K562 (cell line): ENCODE data around the gene ARID5B. TPM values are rescaled to one million over a fixed set of nuclear protein-coding genes. Genes with fewer than 3 reads are reported as not detected.

ENCODE experiments used
- ATAC-seq: fragments of 200-7000 bp; cut with Tn5 transposase; 3 replicates; pipeline ENCODE4 v1.9.1; 2020; ENCODE audit warnings: moderate library complexity
- BruUV-seq: library from RNA; stranded (reverse); fragments of 400-500 nt; replicated peaks from 2 replicates; lab custom pipeline; 2021; lab: Mats Ljungman, UMichigan
- CTCF ChIA-PET: fragments of 300-600 bp; formaldehyde crosslinking; extraction: SDS; loops from one replicate; lab custom pipeline; 2021; ENCODE audit warnings: low intra/inter-chr PET ratio; lab: Yijun Ruan, JAX
- POLR2A ChIA-PET: fragments of 300-600, 350-650 bp; sonication (Branson Sonifier 250); formaldehyde crosslinking; extraction: SDS; loops from one replicate; lab custom pipeline; 2021; ENCODE audit warnings: antibody characterized with exemption, inconsistent platforms; lab: Yijun Ruan, JAX
- DNase-seq, 4 experiments: peaks; one replicate each; pipeline versions ENCODE4 v3.0.0 to v3.0.0-alpha.2; 2011 to 2018; ENCODE audit warnings: low spot score in 3 of 4, mixed read lengths in 3 of 4; ENCODE audit errors: extremely low read depth in 1 of 4
- FAIRE-seq: peaks from 2 replicates; lab custom pipeline; 2011; peaks lifted over from hg19 to GRCh38; lab: Jason Lieb, UNC
- H2AFZ ChIP-seq: 2 replicates; pipeline ENCODE4 v1.6.0; 2011; ENCODE audit warnings: low read depth, low read length, control low read depth, inconsistent platforms
- H3K27ac ChIP-seq: fragments of 200-600 bp; 3 replicates; pipeline ENCODE4 v1.8.0; 2011; ENCODE audit warnings: low read depth, mild to moderate bottlenecking, control low read depth, inconsistent platforms, low read length, moderate library complexity, mixed read lengths; ENCODE audit errors: extremely low read depth
- H3K27me3 ChIP-seq, 2 experiments: fragments of 300-600 bp in 1 of 2; 2 replicates in 1 of 2; 3 replicates in 1 of 2; pipeline versions ENCODE4 v1.6.0 to v1.8.0; 2011; ENCODE audit warnings: inconsistent platforms in 2 of 2, low read length in 2 of 2, mild to moderate bottlenecking in 1 of 2, mixed read lengths in 1 of 2, moderate library complexity in 1 of 2; ENCODE audit not compliant: control insufficient read depth in 2 of 2, insufficient read depth in 2 of 2
- H3K36me3 ChIP-seq: fragments of 300-600 bp; 3 replicates; pipeline ENCODE4 v1.8.0; 2011; ENCODE audit warnings: mild to moderate bottlenecking, low read length, inconsistent platforms; ENCODE audit not compliant: control insufficient read depth, insufficient read depth
- H3K4me1 ChIP-seq, 2 experiments: fragments of 200-600 bp in 1 of 2; replicated peaks in 1 of 2; 2 replicates in 1 of 2; 3 replicates in 1 of 2; pipeline versions ENCODE4 v1.5.1 to v1.8.0; 2011; ENCODE audit warnings: inconsistent platforms in 2 of 2, low read length in 2 of 2, mild to moderate bottlenecking in 1 of 2, mixed read lengths in 1 of 2, moderate library complexity in 1 of 2; ENCODE audit not compliant: control insufficient read depth in 2 of 2, insufficient read depth in 2 of 2
- H3K4me2 ChIP-seq: 2 replicates; pipeline ENCODE4 v1.6.1; 2011; ENCODE audit warnings: low read length, control low read depth, inconsistent platforms, mixed read lengths; ENCODE audit not compliant: insufficient read depth
- H3K4me3 ChIP-seq: fragments of 200-600 bp; sonication (generic), shearing (Covaris generic); 2 replicates; pipeline ENCODE4 v1.5.1; 2016; ENCODE audit warnings: control low read depth, inconsistent platforms
- H3K79me2 ChIP-seq: fragments of 200-600 bp; 3 replicates; pipeline ENCODE4 v1.8.0; 2011; ENCODE audit warnings: low read length, inconsistent platforms; ENCODE audit not compliant: control insufficient read depth, insufficient read depth
- H3K9ac ChIP-seq, 2 experiments: 2 replicates each; pipeline versions ENCODE4 v1.6.0 to v1.6.1; 2011; ENCODE audit warnings: low read depth in 2 of 2, low read length in 2 of 2, control low read depth in 1 of 2, inconsistent platforms in 1 of 2, mild to moderate bottlenecking in 1 of 2, mixed read lengths in 1 of 2; ENCODE audit not compliant: insufficient read depth in 1 of 2
- H3K9me1 ChIP-seq: one replicate; pipeline ENCODE4 v1.6.0; 2011; ENCODE audit warnings: inconsistent platforms, mild to moderate bottlenecking, low read length, moderate library complexity; ENCODE audit not compliant: control insufficient read depth, insufficient read depth
- H3K9me3 ChIP-seq: replicated peaks from 2 replicates; pipeline ENCODE4 v1.5.1; 2011; ENCODE audit warnings: low read depth, low read length, inconsistent platforms; ENCODE audit not compliant: control insufficient read depth, insufficient read depth
- H4K20me1 ChIP-seq: replicated peaks from 2 replicates; pipeline ENCODE4 v1.6.1; 2011; ENCODE audit warnings: low read length, inconsistent platforms, mixed read lengths; ENCODE audit not compliant: control insufficient read depth, insufficient read depth
- CTBP1 ChIP-seq: fragments of 450-650 bp; IDR thresholded peaks from 2 replicates; pipeline ENCODE4 v1.6.1; 2016; ENCODE audit warnings: borderline replicate concordance
- ETS2 ChIP-seq: IDR thresholded peaks from 2 replicates; pipeline ENCODE4 v1.6.1; 2016; ENCODE audit warnings: borderline replicate concordance, missing genetic modification characterization, mild to moderate bottlenecking, moderate library complexity, missing compliant biosample characterization; ENCODE audit not compliant: poor library complexity, severe bottlenecking
- JUNB ChIP-seq: fragments of 450-650 bp; formaldehyde crosslinking; conservative IDR thresholded peaks from 2 replicates; pipeline ENCODE4 v1.4.0; 2020; ENCODE audit warnings: mild to moderate bottlenecking
- MAFF ChIP-seq: IDR thresholded peaks from 2 replicates; pipeline ENCODE4 v1.6.1; 2012; ENCODE audit warnings: low read length, improper control_type of control experiment
- MBD2 ChIP-seq: sonication (generic); IDR thresholded peaks from 2 replicates; pipeline ENCODE4 v1.6.1; 2016; ENCODE audit warnings: low read depth, borderline replicate concordance
- MCM7 ChIP-seq, 2 experiments: fragments of 450-650 bp; IDR thresholded peaks; 2 replicates each; pipeline ENCODE4 v1.6.1; 2016 to 2018
- NUFIP1 ChIP-seq: fragments of 450-650 bp; IDR thresholded peaks from 2 replicates; pipeline ENCODE4 v1.6.1; 2018; ENCODE audit not compliant: partially characterized antibody
- ZFPM2 ChIP-seq: fragments of 250-450 bp; sonication (Bioruptor Pico); IDR thresholded peaks from 2 replicates; pipeline ENCODE4 v1.5.1; 2022; ENCODE audit warnings: mild to moderate bottlenecking
- ZKSCAN3 ChIP-seq: fragments of 250-450 bp; sonication (Bioruptor Pico); IDR thresholded peaks from 2 replicates; pipeline ENCODE4 v1.4.0; 2020
- ZNF76 ChIP-seq: fragments of 250-450 bp; sonication (Bioruptor Pico); IDR thresholded peaks from 2 replicates; pipeline ENCODE4 v1.4.0; 2020; ENCODE audit warnings: mild to moderate bottlenecking, moderate library complexity, borderline replicate concordance
- WGBS: fragments of 100-300 bp; shearing (Covaris generic); methylation state at CpG from one replicate; pipeline ENCODE4 v1.1.6; 2016; ENCODE audit warnings: low coverage, mixed read lengths; ENCODE audit not compliant: insufficient coverage; ENCODE audit errors: missing lambda C conversion rate; 5-methylcytosine and 5-hydroxymethylcytosine counted together
- in situ Hi-C: fragments of 300-500 bp; cut with MboI; formaldehyde crosslinking; loops from 4 replicates; pipeline ENCODE4 v1.15.0; 2018; ENCODE audit warnings: inconsistent platforms, mixed read lengths
- intact Hi-C: fragments of 100-400 bp; cut with micrococcal nuclease; formaldehyde crosslinking; loops from 2 replicates; pipeline ENCODE4 v1.14.2; 2022
- polyA plus RNA-seq, 8 experiments: library from polyadenylated mRNA; depleted of rRNA in 4 of 8; stranded (reverse) in 5 of 8; unstranded in 3 of 8; fragments of >200 nt; fragmentation: Nextera tagmentation in 2 of 8; fragmentation: Illumina TruSeq in 1 of 8; extraction: Ambion mirVana in 2 of 8; extraction: Trizol in 1 of 8; gene quantifications; 2 replicates each; pipeline versions ENCODE4 v1.2.1 to v1.2.3, GENCODE V29; 2011 to 2014; ENCODE audit warnings: inconsistent platforms in 1 of 8, missing spikeins in 1 of 8
- total RNA-seq, 7 experiments: library from RNA; depleted of rRNA in 6 of 7; stranded (reverse); fragments of >200 nt in 6 of 7; fragmentation: Illumina TruSeq in 2 of 7; extraction: Trizol in 2 of 7; gene quantifications; 2 replicates each; pipeline versions ENCODE4 v1.2.1 to v1.2.3, GENCODE V29; 2011 to 2021; ENCODE audit warnings: low replicate concordance in 1 of 7
- TF ChIP-seq, protein P1 (sequence below): fragments of 250-450 bp; sonication (Bioruptor Pico); IDR thresholded peaks from 2 replicates; pipeline ENCODE4 v1.9.0; 2021; ENCODE audit warnings: mild to moderate bottlenecking, inconsistent platforms
- TF ChIP-seq, protein P2 (sequence below): fragments of 450-650 bp; IDR thresholded peaks from 2 replicates; pipeline ENCODE4 v1.6.1; 2018; ENCODE audit warnings: mild to moderate bottlenecking, low read depth; ENCODE audit not compliant: partially characterized antibody

Gene ARID5B
- total and polyA plus RNA-seq, 9 of the 15 experiments (the other 6 are each of a cell fraction or from before 2014, with no cell fraction given) = 0.48 to 1.6 (median 0.80) TPM

DNA sequence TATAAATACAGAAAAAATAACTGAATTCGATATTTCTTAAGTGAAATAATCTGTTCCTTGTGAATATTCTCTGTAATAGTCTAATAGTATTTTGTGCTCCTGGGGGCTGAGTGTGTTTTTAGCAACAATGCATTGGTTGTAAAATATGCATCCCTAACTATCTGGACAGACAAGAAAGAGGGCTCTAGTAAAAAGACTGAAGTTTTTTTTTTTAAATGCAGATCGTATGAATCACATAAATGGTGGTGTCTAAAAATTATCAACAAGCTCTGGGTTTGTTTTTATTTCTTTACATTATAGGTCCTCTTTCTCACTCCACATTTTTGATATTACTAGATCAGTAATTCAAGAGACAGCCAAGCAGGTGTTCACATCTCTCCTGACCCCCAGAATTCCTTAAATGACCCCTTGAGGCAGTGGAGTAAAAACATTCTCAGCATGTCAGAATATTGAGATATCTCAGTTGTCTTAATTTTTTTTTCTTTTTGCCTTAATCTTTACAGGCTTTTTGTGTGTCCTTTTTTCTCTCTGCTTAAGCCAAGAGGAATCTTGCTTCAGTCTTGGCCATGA, 18.2 kb downstream of the ARID5B start:
- H3K9me1 ChIP-seq = no peaks in the 10 kb centered on the region
- no peak overlapping the region for H3K4me3 ChIP-seq
- H3K9me3 ChIP-seq = no peaks in the 10 kb centered on the region
- H4K20me1 ChIP-seq = no peaks in the 10 kb centered on the region
- no peak for FAIRE-seq
- H3K36me3 ChIP-seq = no peaks in the 10 kb centered on the region; the same call in 2 of the 3 replicates
- no peak overlapping the region for H3K9ac ChIP-seq
- in situ Hi-C loops (no loop called here), intact Hi-C loops (no loop called here)
- peaks cover 7 to 8% of the 10 kb centered on the region in 2 experiments; a peak in 3 of 5 replicates for H3K27me3 ChIP-seq
- H3K27ac ChIP-seq = no peak overlapping the region
- WGBS = 23% methylated on average over 2 of the region's 2 CpGs
- no peak for DNase-seq
- H3K4me2 ChIP-seq = no peak overlapping the region
- no TSS peak for BruUV-seq
- H3K79me2 ChIP-seq = no peaks in the 10 kb centered on the region
- POLR2A ChIA-PET = no interaction called here
- CTCF ChIA-PET = interaction anchor here (0.6 kb wide), 1 partner anchor 288 kb away, joined by 3 read pairs; no protein-coding TSS in a partner anchor
- no peak for ATAC-seq
- H3K4me1 ChIP-seq = no peaks in the 10 kb centered on the region; a peak in 1 of 5 replicates
- no peak for TF ChIP-seq JUNB (CRISPR knock-in tag)
- H2AFZ ChIP-seq = no peak overlapping the region

DNA sequence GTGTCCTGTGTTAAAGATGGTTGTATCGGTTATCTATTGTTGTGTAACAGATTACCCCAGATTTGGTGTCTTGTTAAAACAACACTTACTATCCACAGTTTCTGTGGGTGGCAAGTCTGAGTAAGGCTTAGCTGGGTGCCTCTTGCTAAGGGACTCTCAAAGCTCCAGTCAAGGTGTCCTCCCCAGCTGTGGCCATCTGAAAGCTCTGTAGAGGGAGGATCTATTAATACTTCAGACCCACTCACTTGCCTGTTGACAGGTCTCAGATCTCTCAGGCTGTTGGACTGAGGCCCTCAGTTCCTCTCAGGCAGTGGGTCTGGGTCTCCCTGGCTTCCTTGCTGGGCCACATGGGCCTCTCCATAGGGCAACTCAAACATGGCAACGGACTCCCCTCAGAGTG, 19.6 kb downstream of the ARID5B start:
- no peak overlapping the region for H3K27ac ChIP-seq
- H3K27me3 ChIP-seq = 0 out of 5 replicates have a peak, but pooled peaks cover 0 to 4% of the 10 kb centered on the region in 2 experiments
- FAIRE-seq = no peak
- no TSS peak for BruUV-seq
- no peaks in the 10 kb centered on the region for H3K79me2 ChIP-seq
- WGBS = 39% methylated on average over 2 of the region's 2 CpGs
- H3K36me3 ChIP-seq = no peaks in the 10 kb centered on the region; the same call in 2 of the 3 replicates
- no peak overlapping the region for H2AFZ ChIP-seq
- in situ Hi-C loops (no loop called here), intact Hi-C loops (no loop called here)
- no peak; the same call in 2 of the 3 replicates for ATAC-seq
- no peaks in the 10 kb centered on the region for H4K20me1 ChIP-seq
- no peak overlapping the region for H3K9ac ChIP-seq
- H3K4me2 ChIP-seq = no peak overlapping the region
- ChIA-PET CTCF (no interaction called here), POLR2A (interaction anchor here (0.6 kb wide), 1 partner anchor 37 kb away, joined by 3 read pairs; no protein-coding TSS in a partner anchor)
- no peak for DNase-seq
- no peak overlapping the region for H3K4me3 ChIP-seq
- no peaks in the 10 kb centered on the region; a peak in 1 of 5 replicates for H3K4me1 ChIP-seq
- H3K9me3 ChIP-seq = no peaks in the 10 kb centered on the region
- H3K9me1 ChIP-seq = no peaks in the 10 kb centered on the region
- no peak for TF ChIP-seq ZFPM2
- TF ChIP-seq, protein P1, sequence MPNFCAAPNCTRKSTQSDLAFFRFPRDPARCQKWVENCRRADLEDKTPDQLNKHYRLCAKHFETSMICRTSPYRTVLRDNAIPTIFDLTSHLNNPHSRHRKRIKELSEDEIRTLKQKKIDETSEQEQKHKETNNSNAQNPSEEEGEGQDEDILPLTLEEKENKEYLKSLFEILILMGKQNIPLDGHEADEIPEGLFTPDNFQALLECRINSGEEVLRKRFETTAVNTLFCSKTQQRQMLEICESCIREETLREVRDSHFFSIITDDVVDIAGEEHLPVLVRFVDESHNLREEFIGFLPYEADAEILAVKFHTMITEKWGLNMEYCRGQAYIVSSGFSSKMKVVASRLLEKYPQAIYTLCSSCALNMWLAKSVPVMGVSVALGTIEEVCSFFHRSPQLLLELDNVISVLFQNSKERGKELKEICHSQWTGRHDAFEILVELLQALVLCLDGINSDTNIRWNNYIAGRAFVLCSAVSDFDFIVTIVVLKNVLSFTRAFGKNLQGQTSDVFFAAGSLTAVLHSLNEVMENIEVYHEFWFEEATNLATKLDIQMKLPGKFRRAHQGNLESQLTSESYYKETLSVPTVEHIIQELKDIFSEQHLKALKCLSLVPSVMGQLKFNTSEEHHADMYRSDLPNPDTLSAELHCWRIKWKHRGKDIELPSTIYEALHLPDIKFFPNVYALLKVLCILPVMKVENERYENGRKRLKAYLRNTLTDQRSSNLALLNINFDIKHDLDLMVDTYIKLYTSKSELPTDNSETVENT (CRISPR knock-in tag) = no peak
- TF ChIP-seq MAFF = no peak
- TF ChIP-seq MBD2 = no peak
- TF ChIP-seq ZNF76 (CRISPR knock-in tag) = no peak
- TF ChIP-seq ZKSCAN3 (CRISPR knock-in tag) = no peak
- TF ChIP-seq, protein P2, sequence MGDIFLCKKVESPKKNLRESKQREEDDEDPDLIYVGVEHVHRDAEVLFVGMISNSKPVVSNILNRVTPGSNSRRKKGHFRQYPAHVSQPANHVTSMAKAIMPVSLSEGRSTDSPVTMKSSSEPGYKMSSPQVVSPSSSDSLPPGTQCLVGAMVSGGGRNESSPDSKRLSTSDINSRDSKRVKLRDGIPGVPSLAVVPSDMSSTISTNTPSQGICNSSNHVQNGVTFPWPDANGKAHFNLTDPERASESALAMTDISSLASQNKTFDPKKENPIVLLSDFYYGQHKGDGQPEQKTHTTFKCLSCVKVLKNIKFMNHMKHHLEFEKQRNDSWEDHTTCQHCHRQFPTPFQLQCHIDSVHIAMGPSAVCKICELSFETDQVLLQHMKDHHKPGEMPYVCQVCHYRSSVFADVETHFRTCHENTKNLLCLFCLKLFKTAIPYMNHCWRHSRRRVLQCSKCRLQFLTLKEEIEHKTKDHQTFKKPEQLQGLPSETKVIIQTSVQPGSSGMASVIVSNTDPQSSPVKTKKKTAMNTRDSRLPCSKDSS = no peak
- no peak for TF ChIP-seq CTBP1
- no peak for TF ChIP-seq NUFIP1
- no peak for TF ChIP-seq ETS2
- no peak for TF ChIP-seq MCM7 (IDR thresholded peaks at IDR 0.05)
